Measurements from ENCODE around the gene ILRUN. TPM values are rescaled to one million over a fixed set of nuclear protein-coding genes. Genes with fewer than 3 reads are reported as not detected.

Gene ILRUN
- total RNA-seq, 2 donors from 2014 or later = 48.5 to 57.6 TPM

DNA sequence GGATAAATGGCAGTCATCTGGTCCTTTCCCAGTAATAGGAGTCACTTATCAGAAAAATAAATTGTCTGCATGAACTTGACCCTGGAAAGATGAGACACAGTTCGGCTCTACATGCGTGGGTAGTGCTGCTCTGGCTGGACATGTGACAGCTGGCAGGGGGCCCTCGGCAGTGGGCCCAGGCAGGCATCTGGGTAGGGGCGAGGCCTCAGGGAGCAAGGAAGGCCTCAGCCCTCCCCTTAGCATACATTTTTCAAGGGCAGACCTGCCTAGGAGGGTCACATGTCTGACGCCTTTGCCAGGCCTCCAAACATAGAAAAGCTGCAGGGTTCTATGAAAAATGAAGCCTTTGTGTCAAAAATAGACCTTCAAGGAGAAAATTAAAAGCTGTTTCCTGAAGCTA, 12.8 kb upstream of the ILRUN start:
- Histone ChIP-seq H3K4me3 (no peak overlapping the region), H3K36me3 (no peaks in the 10 kb centered on the region), H3K27ac (no peak overlapping the region), H3K9me3 (no peaks in the 10 kb centered on the region), H3K27me3 (no peaks in the 10 kb centered on the region), H3K9ac (ENCODE audit: low read depth in 2 of 2, low read length in 2 of 2) (no peak overlapping the region), H3K4me1 (no peaks in the 10 kb centered on the region)
- no peak for DNase-seq
- intact Hi-C loops (cut with DNase I) = no loop called here
- TF ChIP-seq, protein P1, sequence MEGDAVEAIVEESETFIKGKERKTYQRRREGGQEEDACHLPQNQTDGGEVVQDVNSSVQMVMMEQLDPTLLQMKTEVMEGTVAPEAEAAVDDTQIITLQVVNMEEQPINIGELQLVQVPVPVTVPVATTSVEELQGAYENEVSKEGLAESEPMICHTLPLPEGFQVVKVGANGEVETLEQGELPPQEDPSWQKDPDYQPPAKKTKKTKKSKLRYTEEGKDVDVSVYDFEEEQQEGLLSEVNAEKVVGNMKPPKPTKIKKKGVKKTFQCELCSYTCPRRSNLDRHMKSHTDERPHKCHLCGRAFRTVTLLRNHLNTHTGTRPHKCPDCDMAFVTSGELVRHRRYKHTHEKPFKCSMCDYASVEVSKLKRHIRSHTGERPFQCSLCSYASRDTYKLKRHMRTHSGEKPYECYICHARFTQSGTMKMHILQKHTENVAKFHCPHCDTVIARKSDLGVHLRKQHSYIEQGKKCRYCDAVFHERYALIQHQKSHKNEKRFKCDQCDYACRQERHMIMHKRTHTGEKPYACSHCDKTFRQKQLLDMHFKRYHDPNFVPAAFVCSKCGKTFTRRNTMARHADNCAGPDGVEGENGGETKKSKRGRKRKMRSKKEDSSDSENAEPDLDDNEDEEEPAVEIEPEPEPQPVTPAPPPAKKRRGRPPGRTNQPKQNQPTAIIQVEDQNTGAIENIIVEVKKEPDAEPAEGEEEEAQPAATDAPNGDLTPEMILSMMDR (IDR thresholded peaks at IDR 0.05) = no peak

DNA sequence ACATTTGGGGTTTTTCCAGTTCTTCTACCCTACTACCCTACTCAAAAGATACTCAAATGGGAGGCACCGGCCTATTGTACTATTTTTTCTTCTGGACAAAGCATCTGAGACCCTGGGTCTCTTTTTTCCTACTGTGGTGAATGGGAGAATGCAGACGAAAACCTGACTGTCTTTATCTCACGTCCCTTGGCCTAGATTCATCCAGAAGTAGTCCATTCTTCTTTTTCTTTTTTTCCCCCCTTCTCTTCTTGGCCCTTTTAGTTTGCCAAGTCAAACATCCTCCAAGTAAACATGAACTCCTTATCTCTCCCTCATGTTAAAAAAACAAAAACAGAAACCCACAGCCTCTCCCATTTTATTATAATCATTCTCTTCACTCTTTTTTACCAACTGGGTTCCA, 8.7 kb upstream of the ILRUN start:
- no peak for DNase-seq
- Histone ChIP-seq H3K4me1 (no peaks in the 10 kb centered on the region), H3K36me3 (no peaks in the 10 kb centered on the region), H3K27ac (no peak overlapping the region), H3K9ac (ENCODE audit: low read depth in 2 of 2, low read length in 2 of 2) (no peak overlapping the region), H3K9me3 (no peaks in the 10 kb centered on the region), H3K4me3 (no peak overlapping the region), H3K27me3 (no peaks in the 10 kb centered on the region)
- TF ChIP-seq, protein P1 (IDR thresholded peaks at IDR 0.05) = no peak
- intact Hi-C loops (cut with DNase I) = no loop called here

DNA sequence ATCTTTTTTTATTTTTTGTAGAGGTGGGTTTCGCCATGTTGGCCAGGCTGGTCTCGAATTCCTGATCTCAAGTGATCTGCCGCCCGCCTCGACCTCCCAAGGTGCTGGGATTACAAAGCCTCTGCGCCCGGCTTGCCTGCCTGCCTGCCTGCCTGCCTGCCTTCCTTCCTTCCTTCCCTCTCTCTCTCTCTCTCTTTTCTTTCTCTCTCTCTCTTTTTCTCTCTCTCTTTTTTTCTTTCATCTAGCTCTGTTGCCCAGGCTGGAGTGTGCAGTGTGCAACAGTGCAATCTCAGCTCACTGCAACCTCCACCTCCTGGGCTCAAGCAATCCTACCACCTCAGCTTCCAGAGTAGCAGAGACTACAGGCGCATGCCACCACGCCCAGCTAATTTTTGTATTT, 4.6 kb upstream of the ILRUN start:
- Histone ChIP-seq H3K4me3 (no peak overlapping the region), H3K36me3 (no peaks in the 10 kb centered on the region), H3K9me3 (no peaks in the 10 kb centered on the region), H3K27me3 (no peaks in the 10 kb centered on the region), H3K27ac (no peak overlapping the region), H3K4me1 (no peaks in the 10 kb centered on the region), H3K9ac (ENCODE audit: low read depth in 2 of 2, low read length in 2 of 2) (no peak overlapping the region)
- TF ChIP-seq, protein P1 (IDR thresholded peaks at IDR 0.05) = no peak
- DNase-seq = no peak
- intact Hi-C loops (cut with DNase I) = no loop called here

DNA sequence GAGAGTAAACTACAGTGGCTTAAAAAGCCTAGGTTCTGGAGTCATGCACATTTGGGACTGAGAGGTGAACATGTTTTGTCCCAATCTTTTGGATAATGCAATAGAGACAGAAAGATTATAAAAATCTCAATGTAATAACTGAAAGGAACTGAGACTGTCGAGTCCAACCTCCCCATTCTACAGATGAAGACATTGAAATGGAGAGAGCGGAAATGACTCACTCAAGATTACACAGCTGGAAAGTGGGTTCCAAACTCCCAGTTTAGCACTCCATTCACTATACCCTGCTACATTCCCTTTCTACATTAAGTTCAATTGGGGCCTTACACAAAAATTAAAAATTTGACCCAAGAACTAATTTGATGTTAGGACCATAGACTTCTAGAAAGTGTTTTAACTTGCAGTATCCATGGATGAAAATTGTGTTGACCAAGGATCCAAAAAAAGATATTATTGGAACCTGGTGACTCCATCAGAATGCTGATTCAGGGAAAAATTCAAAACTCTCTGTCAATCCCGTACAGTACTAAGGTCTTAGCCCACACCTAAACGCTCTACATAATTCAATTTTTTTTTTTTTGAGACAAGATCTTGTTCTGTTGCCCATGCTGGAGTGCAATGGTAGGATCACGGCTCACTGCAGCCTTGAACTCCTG, 1.5 kb upstream of the ILRUN start:
- no peak for DNase-seq
- no peaks in the 10 kb centered on the region for H3K36me3 ChIP-seq
- H3K4me3 ChIP-seq = no peak overlapping the region
- TF ChIP-seq, protein P1 (IDR thresholded peaks at IDR 0.05) = no peak
- no peak overlapping the region for H3K9ac ChIP-seq (ENCODE audit: low read depth in 2 of 2, low read length in 2 of 2)
- H3K27me3 ChIP-seq = no peaks in the 10 kb centered on the region
- intact Hi-C loops (cut with DNase I) = no loop called here
- H3K9me3 ChIP-seq = no peaks in the 10 kb centered on the region
- H3K4me1 ChIP-seq = peaks cover 3% of the 10 kb centered on the region
- H3K27ac ChIP-seq = no peak overlapping the region

DNA sequence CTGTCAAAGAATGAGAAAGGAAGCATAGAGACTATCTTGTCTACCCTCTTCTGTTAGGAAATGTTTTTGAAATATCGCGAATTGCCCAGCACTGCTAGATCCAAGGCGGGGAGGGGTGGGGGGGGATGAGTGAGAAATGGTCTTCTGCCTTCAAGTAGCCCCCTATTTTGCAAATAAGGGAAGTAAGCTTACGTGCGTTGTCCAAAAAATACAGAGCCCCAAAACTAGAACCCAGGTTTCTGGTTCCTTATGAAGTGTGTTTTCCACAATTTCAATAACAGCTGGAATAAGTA, 923 bp upstream of the ILRUN start:
- no peaks in the 10 kb centered on the region for H3K27me3 ChIP-seq
- peak overlapping the region; percentile 94 for H3K27ac ChIP-seq
- H3K9me3 ChIP-seq = no peaks in the 10 kb centered on the region
- no peak for DNase-seq
- H3K9ac ChIP-seq (ENCODE audit: low read depth in 2 of 2, low read length in 2 of 2) = peak overlapping the region in 1 of 2 donors; percentile 81
- no peaks in the 10 kb centered on the region for H3K36me3 ChIP-seq
- peak overlapping the region; percentile 97 for H3K4me3 ChIP-seq
- H3K4me1 ChIP-seq = peaks cover 3% of the 10 kb centered on the region
- intact Hi-C loops (cut with DNase I) = no loop called here
- TF ChIP-seq, protein P1 (IDR thresholded peaks at IDR 0.05) = no peak
